OCI-LY7 (cell line): ENCODE measurements around the gene CIDEB. TPM values are rescaled to one million over a fixed set of nuclear protein-coding genes. Genes with fewer than 3 reads are reported as not detected.

Source experiments
- BruUV-seq: library from RNA; stranded (reverse); fragments of 400-500 nt; replicated peaks from 2 replicates; lab custom pipeline; 2021; lab: Mats Ljungman, UMichigan
- CTCF ChIA-PET: fragments of 300-600 bp; sonication (Branson Sonifier 250); formaldehyde crosslinking; loops from one replicate; lab custom pipeline; 2022; ENCODE audit warnings: antibody characterized with exemption; ENCODE audit not compliant: unreplicated experiment; lab: Charles Lee
- POLR2A ChIA-PET: fragments of 300-600 bp; sonication (Branson Sonifier 250); formaldehyde crosslinking; loops from one replicate; lab custom pipeline; 2022; ENCODE audit warnings: antibody characterized with exemption; lab: Charles Lee
- DNase-seq: peaks from one replicate; pipeline ENCODE4 v3.0.0-alpha.2; 2015; ENCODE audit warnings: low spot score
- H2AFZ ChIP-seq: fragments of 200-600 bp; sonication (generic), shearing (Covaris generic); 2 replicates; pipeline ENCODE4 v1.6.1; 2014; ENCODE audit warnings: mild to moderate bottlenecking, antibody characterized with exemption, low read length, moderate library complexity
- H3K27ac ChIP-seq: fragments of 200-600 bp; sonication (generic); 2 replicates; pipeline ENCODE4 v1.5.1; 2014; ENCODE audit warnings: mixed run types, low read depth, mild to moderate bottlenecking, moderate library complexity, low read length, inconsistent platforms; ENCODE audit not compliant: poor library complexity, severe bottlenecking
- H3K36me3 ChIP-seq: fragments of 200-600 bp; sonication (generic); 2 replicates; pipeline ENCODE4 v1.6.1; 2014; ENCODE audit warnings: mild to moderate bottlenecking, antibody characterized with exemption, low read length, moderate library complexity, mixed read lengths; ENCODE audit not compliant: insufficient read depth
- H3K4me1 ChIP-seq: fragments of 200-600 bp; sonication (generic); 2 replicates; pipeline ENCODE4 v1.5.1; 2014; ENCODE audit warnings: mild to moderate bottlenecking, low read length; ENCODE audit not compliant: insufficient read depth, poor library complexity, severe bottlenecking
- H3K4me2 ChIP-seq: fragments of 200-600 bp; sonication (generic); 2 replicates; pipeline ENCODE4 v1.6.1; 2014; ENCODE audit warnings: mild to moderate bottlenecking, low read length
- H3K4me3 ChIP-seq: fragments of 200-600 bp; sonication (generic); 2 replicates; pipeline ENCODE4 v1.5.1; 2014; ENCODE audit warnings: mild to moderate bottlenecking, low read depth, low read length; ENCODE audit not compliant: poor library complexity, severe bottlenecking
- H3K79me2 ChIP-seq: fragments of 200-600 bp; sonication (generic); 2 replicates; pipeline ENCODE4 v1.6.1; 2016; ENCODE audit warnings: low read depth, mild to moderate bottlenecking, low read length, moderate library complexity, mixed read lengths; ENCODE audit not compliant: insufficient read depth
- H3K9me2 ChIP-seq: fragments of 200-600 bp; sonication (generic); 2 replicates; pipeline ENCODE4 v1.6.1; 2016; ENCODE audit warnings: mild to moderate bottlenecking, low read length, mixed read lengths; ENCODE audit not compliant: insufficient read depth
- H3K9me3 ChIP-seq: fragments of 200-600 bp; sonication (generic); 2 replicates; pipeline ENCODE4 v1.6.1; 2014; ENCODE audit warnings: mild to moderate bottlenecking, mixed run types, low read length, mixed read lengths
- H4K20me1 ChIP-seq: fragments of 200-600 bp; sonication (generic); 2 replicates; pipeline ENCODE4 v1.6.1; 2014; ENCODE audit warnings: mild to moderate bottlenecking, antibody characterized with exemption, low read length, moderate library complexity, mixed read lengths; ENCODE audit not compliant: insufficient read depth
- CTCF ChIP-seq: fragments of 200-600 bp; sonication (generic); conservative IDR thresholded peaks from 2 replicates; pipeline ENCODE4 v1.5.1; 2014; ENCODE audit warnings: mild to moderate bottlenecking, antibody characterized with exemption, low read length, moderate library complexity, mixed read lengths
- EZH2phosphoT487 ChIP-seq: fragments of 200-600 bp; sonication (generic); IDR thresholded peaks from 2 replicates; pipeline ENCODE4 v1.6.1; 2018; ENCODE audit warnings: low read depth, borderline replicate concordance, mild to moderate bottlenecking, mixed run types, antibody characterized with exemption, low read length, moderate library complexity, mixed read lengths
- intact Hi-C: fragments of 100-400 bp; cut with micrococcal nuclease; formaldehyde crosslinking; loops from one replicate; pipeline ENCODE4 v1.10.0; 2022; ENCODE audit not compliant: unreplicated experiment
- total RNA-seq, 2 experiments: library from RNA; depleted of rRNA in 1 of 2; stranded (reverse); fragments of >200 nt in 1 of 2; shearing (Covaris generic) in 1 of 2; gene quantifications; 2 replicates each; pipeline ENCODE4 v1.2.3, GENCODE V29; 2014 to 2022

The CIDEB gene
- total RNA-seq, 2 experiments from 2014 or later, result 1.6 TPM; not detected in 1

DNA sequence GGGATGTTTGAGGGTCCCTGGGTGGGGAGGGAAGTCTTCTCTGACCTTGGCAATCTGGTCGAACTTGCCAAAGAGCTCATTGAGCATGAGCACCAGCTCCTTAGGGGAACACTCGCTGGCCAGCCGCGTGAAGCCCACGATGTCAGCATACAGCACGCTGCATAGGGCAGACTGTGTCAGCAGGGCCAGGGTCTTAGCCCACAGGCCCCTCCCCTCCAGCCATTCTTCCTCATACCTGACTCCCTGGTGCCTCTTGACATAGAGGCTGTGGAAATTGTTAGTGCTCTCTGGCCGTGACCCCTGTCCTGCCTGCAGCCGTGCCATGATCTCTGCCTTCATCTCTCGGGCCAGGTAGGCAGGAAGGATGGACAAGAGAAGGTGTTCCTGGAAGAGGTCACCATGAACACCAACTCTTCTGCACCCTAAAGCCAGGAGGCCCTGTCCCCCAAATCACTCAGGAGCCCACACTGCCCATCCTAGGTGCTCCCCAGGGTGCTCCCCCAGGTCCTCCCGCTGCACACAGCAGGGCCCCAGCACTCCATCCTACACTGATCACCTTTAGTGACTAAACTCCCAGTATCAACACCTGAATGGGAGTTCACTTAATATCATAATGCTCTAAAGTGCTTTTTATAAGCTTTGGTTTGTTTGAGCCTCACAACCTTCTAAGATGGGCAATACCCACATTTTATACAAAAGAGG, 23.3 kb upstream of the CIDEB start:
- BruUV-seq, result no TSS peak
- ChIA-PET CTCF (no interaction called here), POLR2A (no interaction called here)
- Histone ChIP-seq H2AFZ (no peak overlapping the region), H3K36me3 (no peaks in the 10 kb centered on the region), H3K79me2 (no peaks in the 10 kb centered on the region), H3K9me2 (no peaks in the 10 kb centered on the region), H3K9me3 (no peaks in the 10 kb centered on the region), H4K20me1 (no peaks in the 10 kb centered on the region), H3K4me1 (peaks cover 30% of the 10 kb centered on the region), H3K4me2 (no peak overlapping the region), H3K4me3 (no peak overlapping the region), H3K27ac (no peak overlapping the region)
- no peak for DNase-seq
- TF ChIP-seq CTCF (no peak), EZH2phosphoT487 (no peak)
- intact Hi-C loops, result loop anchor here (10.0 kb wide), 1 partner anchor 344 kb away; no protein-coding TSS in a partner anchor

DNA sequence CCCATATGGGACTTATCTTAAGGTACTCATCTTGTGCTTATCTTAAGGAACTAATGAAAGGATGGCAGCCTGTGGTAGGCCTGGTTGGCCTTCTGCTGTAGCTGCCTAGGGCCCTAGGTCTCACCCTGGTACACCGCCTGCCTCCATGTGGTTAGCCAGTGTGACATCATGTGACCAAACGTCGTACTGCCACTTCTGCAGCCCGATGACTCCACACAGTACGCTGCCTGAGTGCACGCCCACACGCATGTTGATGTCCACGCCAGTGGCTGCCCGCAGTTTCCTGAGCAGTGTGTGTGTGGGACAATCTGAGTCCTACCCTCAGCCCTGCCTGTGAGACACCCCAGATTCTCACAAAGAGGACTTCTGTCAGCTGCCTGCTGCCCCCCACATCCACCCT, 22.0 kb upstream of the CIDEB start:
- no peaks in the 10 kb centered on the region for H3K79me2 ChIP-seq
- no peaks in the 10 kb centered on the region for H3K9me2 ChIP-seq
- intact Hi-C loops, result loop anchor here (10.0 kb wide), 1 partner anchor 345 kb away; no protein-coding TSS in a partner anchor
- no peak for DNase-seq
- TF ChIP-seq EZH2phosphoT487 (no peak), CTCF (no peak)
- H3K9me3 ChIP-seq, result no peaks in the 10 kb centered on the region
- no peak overlapping the region for H2AFZ ChIP-seq
- BruUV-seq, result no TSS peak
- peaks cover 30% of the 10 kb centered on the region for H3K4me1 ChIP-seq
- no peak overlapping the region for H3K4me3 ChIP-seq
- ChIA-PET CTCF (interaction anchor here (1.3 kb wide), 1 partner anchor 102 kb away, joined by 3 read pairs; no protein-coding TSS in a partner anchor), POLR2A (no interaction called here)
- H3K4me2 ChIP-seq, result no peak overlapping the region
- H4K20me1 ChIP-seq, result no peaks in the 10 kb centered on the region
- H3K27ac ChIP-seq, result no peak overlapping the region
- H3K36me3 ChIP-seq, result no peaks in the 10 kb centered on the region

- Histone ChIP-seq H3K36me3 (no peaks in the 10 kb centered on the region), H3K9me2 (no peaks in the 10 kb centered on the region), H3K4me1 (peaks cover 26% of the 10 kb centered on the region), H3K4me2 (no peak overlapping the region), H3K9me3 (no peaks in the 10 kb centered on the region), H3K4me3 (no peak overlapping the region), H4K20me1 (no peaks in the 10 kb centered on the region), H3K79me2 (no peaks in the 10 kb centered on the region), H2AFZ (no peak overlapping the region), H3K27ac (no peak overlapping the region)
- TF ChIP-seq CTCF (no peak), EZH2phosphoT487 (no peak)
- intact Hi-C loops, result no loop called here
- no TSS peak for BruUV-seq
- POLR2A ChIA-PET, result interaction anchor here (0.6 kb wide), 1 partner anchor 1040 kb away, joined by 3 read pairs; no protein-coding TSS in a partner anchor
- no peak for DNase-seq
- CTCF ChIA-PET, result interaction anchor here (1.3 kb wide), 1 partner anchor 102 kb away, joined by 3 read pairs; no protein-coding TSS in a partner anchor
Measured at GRCh38 chr14:24329073-24329663, 21.4 kb upstream of the CIDEB start.
